Endothelial cell (in vitro differentiated cells): Measurements from ENCODE around the gene ASB8. TPM values are rescaled to one million over a fixed set of nuclear protein-coding genes. Genes with fewer than 3 reads are reported as not detected.
A peak's percentile ranks its signal among the peaks of the same experiment; 100 is the strongest.

Experiments used
- DNase-seq: peaks from one replicate; pipeline ENCODE4 v3.0.0; 2021; ENCODE audit warnings: low spot score
- H3K27ac Mint-ChIP-seq: one replicate; pipeline ENCODE4 v1.8.0; 2021; ENCODE audit warnings: mixed read lengths, inconsistent platforms; ENCODE audit not compliant: unreplicated experiment
- H3K27me3 Mint-ChIP-seq: one replicate; pipeline ENCODE4 v1.8.0; 2021; ENCODE audit warnings: mild to moderate bottlenecking, moderate library complexity, mixed read lengths, inconsistent platforms; ENCODE audit not compliant: unreplicated experiment
- H3K36me3 Mint-ChIP-seq: one replicate; pipeline ENCODE4 v1.8.0; 2021; ENCODE audit warnings: mild to moderate bottlenecking, low read depth, mixed read lengths, inconsistent platforms; ENCODE audit not compliant: unreplicated experiment
- H3K4me1 Mint-ChIP-seq: one replicate; pipeline ENCODE4 v1.8.0; 2021; ENCODE audit warnings: mild to moderate bottlenecking, mixed read lengths, inconsistent platforms; ENCODE audit not compliant: unreplicated experiment
- H3K4me3 Mint-ChIP-seq: one replicate; pipeline ENCODE4 v1.8.0; 2021; ENCODE audit warnings: mild to moderate bottlenecking, mixed read lengths, inconsistent platforms; ENCODE audit not compliant: unreplicated experiment
- H3K9me3 Mint-ChIP-seq: one replicate; pipeline ENCODE4 v1.8.0; 2021; ENCODE audit warnings: mixed read lengths, inconsistent platforms; ENCODE audit not compliant: unreplicated experiment
- CTCF ChIP-seq: fragments of 200-600 bp; sonication (generic); IDR thresholded peaks from one replicate; pipeline ENCODE4 v1.5.0; 2021; ENCODE audit warnings: antibody characterized with exemption; ENCODE audit not compliant: unreplicated experiment
- total RNA-seq: library from RNA; stranded (reverse); fragmentation: NEBNext Ultra II Directional; extraction: Animal tissue kit (Norgen Biotek cat#: 25700); gene quantifications from one replicate; pipeline ENCODE4 v1.2.1, GENCODE V29; 2021; ENCODE audit not compliant: unreplicated experiment

ASB8 gene
- total RNA-seq, 1 donor from 2014 or later, result 25.6 TPM

- Mint-ChIP-seq H3K36me3 (peaks cover 3% of the 10 kb centered on the region), H3K9me3 (no peaks in the 10 kb centered on the region), H3K27me3 (peaks cover 34% of the 10 kb centered on the region), H3K27ac (peak within 1 kb of the TSS; percentile 86), H3K4me3 (peak within 1 kb of the TSS; percentile 91), H3K4me1 (peaks cover 22% of the 10 kb centered on the region)
- no peak for TF ChIP-seq CTCF
- DNase-seq, result peak; percentile 58
Observed at GRCh38 chr12:48183091-48183875, 26.0 kb upstream of the ASB8 start, which contains the start of gene CCDC184. CCDC184 (plus strand) TSS chr12:48183644; CDS start chr12:48184123, 479 bp downstream.

GRCh38 chr12:48182631-48183030 lies 25.3 kb upstream of the ASB8 start:
- Mint-ChIP-seq H3K27me3 (peaks cover 34% of the 10 kb centered on the region), H3K4me3 (peak overlapping the region; percentile 91), H3K36me3 (peaks cover 3% of the 10 kb centered on the region), H3K4me1 (peaks cover 22% of the 10 kb centered on the region), H3K9me3 (no peaks in the 10 kb centered on the region), H3K27ac (no peak overlapping the region)
- TF ChIP-seq CTCF, result no peak
- no peak for DNase-seq

- H3K27me3 Mint-ChIP-seq, result peaks cover 29% of the 10 kb centered on the region
- peaks cover 3% of the 10 kb centered on the region for H3K36me3 Mint-ChIP-seq
- no peak overlapping the region for H3K4me3 Mint-ChIP-seq
- no peak for TF ChIP-seq CTCF
- H3K4me1 Mint-ChIP-seq, result peaks cover 22% of the 10 kb centered on the region
- DNase-seq, result no peak
- no peaks in the 10 kb centered on the region for H3K9me3 Mint-ChIP-seq
- peak overlapping the region; percentile 21 for H3K27ac Mint-ChIP-seq
Observed at GRCh38 chr12:48180857-48181495, 23.7 kb upstream of the ASB8 start.

GRCh38 chr12:48180424-48180823 lies 23.1 kb upstream of the ASB8 start:
- peaks cover 22% of the 10 kb centered on the region for H3K4me1 Mint-ChIP-seq
- H3K27ac Mint-ChIP-seq, result no peak overlapping the region
- no peak for DNase-seq
- peaks cover 3% of the 10 kb centered on the region for H3K36me3 Mint-ChIP-seq
- TF ChIP-seq CTCF, result no peak
- peaks cover 24% of the 10 kb centered on the region for H3K27me3 Mint-ChIP-seq
- H3K4me3 Mint-ChIP-seq, result no peak overlapping the region
- H3K9me3 Mint-ChIP-seq, result no peaks in the 10 kb centered on the region

GRCh38 chr12:48179466-48179865 lies 22.2 kb upstream of the ASB8 start:
- Mint-ChIP-seq H3K36me3 (peaks cover 3% of the 10 kb centered on the region), H3K27ac (no peak overlapping the region), H3K9me3 (no peaks in the 10 kb centered on the region), H3K27me3 (peaks cover 15% of the 10 kb centered on the region), H3K4me3 (no peak overlapping the region), H3K4me1 (peaks cover 16% of the 10 kb centered on the region)
- no peak for DNase-seq
- no peak for TF ChIP-seq CTCF
